WTC11 (cell line): ENCODE results near the gene SESTD1. TPM values are rescaled to one million over a fixed set of nuclear protein-coding genes. Genes with fewer than 3 reads are reported as not detected.

Experiments
- ATAC-seq: fragments of 200-7000 bp; cut with Tn5 transposase; 2 replicates; pipeline ENCODE4 v1.10.0; 2021; ENCODE audit warnings: mild to moderate bottlenecking, moderate library complexity
- CTCF ChIA-PET: fragments of 300-600 bp; sonication (Branson Sonifier 250); formaldehyde crosslinking; loops from one replicate; lab custom pipeline; 2021; ENCODE audit warnings: antibody characterized with exemption; lab: Charles Lee
- POLR2A ChIA-PET: fragments of 350-600 bp; sonication (Branson Sonifier 250); formaldehyde crosslinking; loops from one replicate; lab custom pipeline; 2021; ENCODE audit warnings: antibody characterized with exemption; lab: Charles Lee
- DNase-seq: peaks from one replicate; pipeline ENCODE4 v3.0.0; 2021; ENCODE audit warnings: low spot score
- H3K27ac Mint-ChIP-seq: 2 replicates; pipeline ENCODE4 v1.8.0; 2021; ENCODE audit warnings: mixed read lengths
- H3K27me3 Mint-ChIP-seq: 2 replicates; pipeline ENCODE4 v1.8.0; 2021; ENCODE audit warnings: low read depth, mild to moderate bottlenecking, moderate library complexity, mixed read lengths
- H3K36me3 Mint-ChIP-seq: 2 replicates; pipeline ENCODE4 v1.8.0; 2021; ENCODE audit warnings: mixed read lengths
- H3K4me1 Mint-ChIP-seq: 2 replicates; pipeline ENCODE4 v1.8.0; 2022; ENCODE audit warnings: mixed read lengths
- H3K4me3 Mint-ChIP-seq: 2 replicates; pipeline ENCODE4 v1.8.0; 2021; ENCODE audit warnings: mild to moderate bottlenecking, moderate library complexity, mixed read lengths
- H3K9me3 Mint-ChIP-seq: 2 replicates; pipeline ENCODE4 v1.8.0; 2021; ENCODE audit warnings: mixed read lengths
- AFF4 ChIP-seq: sonication (generic); formaldehyde crosslinking; IDR thresholded peaks from 2 replicates; pipeline ENCODE4 v1.8.1; 2023; ENCODE audit warnings: mild to moderate bottlenecking, missing genetic modification reagents, borderline replicate concordance
- ATF2 ChIP-seq: sonication (generic); formaldehyde crosslinking; IDR thresholded peaks from 2 replicates; pipeline ENCODE4 v1.8.1; 2022; ENCODE audit warnings: low read depth, missing genetic modification reagents, borderline replicate concordance
- CREB1 ChIP-seq: sonication (generic); formaldehyde crosslinking; IDR thresholded peaks from 2 replicates; pipeline ENCODE4 v1.8.0; 2023; ENCODE audit warnings: mild to moderate bottlenecking, missing genetic modification reagents
- GTF2I ChIP-seq: fragments of 250-450 bp; sonication (Bioruptor Pico); conservative IDR thresholded peaks from 2 replicates; pipeline ENCODE4 v1.4.0; 2021; ENCODE audit warnings: mild to moderate bottlenecking
- IRF1 ChIP-seq: sonication (generic); formaldehyde crosslinking; IDR thresholded peaks from 2 replicates; pipeline ENCODE4 v1.8.0; 2023; ENCODE audit warnings: missing genetic modification reagents
- NFYB ChIP-seq: sonication (generic); formaldehyde crosslinking; conservative IDR thresholded peaks from 2 replicates; pipeline ENCODE4 v1.8.0; 2022; ENCODE audit warnings: low read depth, missing genetic modification reagents
- NR1H2 ChIP-seq: sonication (generic); formaldehyde crosslinking; IDR thresholded peaks from 2 replicates; pipeline ENCODE4 v1.9.0; 2021; ENCODE audit warnings: mild to moderate bottlenecking, moderate library complexity, missing genetic modification reagents
- NR3C1 ChIP-seq: sonication (generic); formaldehyde crosslinking; conservative IDR thresholded peaks from 2 replicates; pipeline ENCODE4 v1.8.1; 2023; ENCODE audit warnings: low read depth, mild to moderate bottlenecking, missing genetic modification reagents
- RELA ChIP-seq: sonication (generic); formaldehyde crosslinking; IDR thresholded peaks from 2 replicates; pipeline ENCODE4 v1.8.1; 2022; ENCODE audit warnings: missing genetic modification reagents, mild to moderate bottlenecking, borderline replicate concordance
- STAT6 ChIP-seq: sonication (generic); formaldehyde crosslinking; conservative IDR thresholded peaks from 2 replicates; pipeline ENCODE4 v1.8.1; 2023; ENCODE audit warnings: mild to moderate bottlenecking, low read depth, missing genetic modification reagents, moderate library complexity
- USF1 ChIP-seq: sonication (generic); formaldehyde crosslinking; IDR thresholded peaks from 2 replicates; pipeline ENCODE4 v1.8.0; 2022; ENCODE audit warnings: mild to moderate bottlenecking, missing genetic modification reagents
- ZNF671 ChIP-seq: fragments of 250-450 bp; sonication (Bioruptor Pico); IDR thresholded peaks from 2 replicates; pipeline ENCODE4 v1.8.0; 2021; ENCODE audit warnings: mild to moderate bottlenecking
- total RNA-seq: library from RNA; stranded (reverse); gene quantifications from 3 replicates; pipeline ENCODE4 v1.2.3, GENCODE V29; 2021
- TF ChIP-seq, protein P1 (sequence below): fragments of 250-450 bp; sonication (Bioruptor Pico); IDR thresholded peaks from 2 replicates; pipeline ENCODE4 v1.9.0; 2021; ENCODE audit warnings: mild to moderate bottlenecking
- TF ChIP-seq, protein P2 (sequence below): fragments of 250-450 bp; sonication (Bioruptor Pico); IDR thresholded peaks from 2 replicates; pipeline ENCODE4 v1.9.0; 2021; ENCODE audit warnings: moderate library complexity, mild to moderate bottlenecking, inconsistent platforms, borderline replicate concordance
- TF ChIP-seq, protein P3 (sequence below): sonication (generic); formaldehyde crosslinking; IDR thresholded peaks from 2 replicates; pipeline ENCODE4 v1.8.1; 2023; ENCODE audit warnings: mild to moderate bottlenecking, missing genetic modification reagents
- TF ChIP-seq, protein P4 (sequence below): sonication (generic); formaldehyde crosslinking; IDR thresholded peaks from 2 replicates; pipeline ENCODE4 v1.8.0; 2022; ENCODE audit warnings: mild to moderate bottlenecking, missing genetic modification reagents
- TF ChIP-seq, protein P5 (sequence below): sonication (generic); formaldehyde crosslinking; IDR thresholded peaks from 2 replicates; pipeline ENCODE4 v1.8.1; 2022; ENCODE audit warnings: missing genetic modification reagents, borderline replicate concordance

SESTD1 gene
- total RNA-seq, 1 experiment from 2014 or later = 59.9 TPM

DNA sequence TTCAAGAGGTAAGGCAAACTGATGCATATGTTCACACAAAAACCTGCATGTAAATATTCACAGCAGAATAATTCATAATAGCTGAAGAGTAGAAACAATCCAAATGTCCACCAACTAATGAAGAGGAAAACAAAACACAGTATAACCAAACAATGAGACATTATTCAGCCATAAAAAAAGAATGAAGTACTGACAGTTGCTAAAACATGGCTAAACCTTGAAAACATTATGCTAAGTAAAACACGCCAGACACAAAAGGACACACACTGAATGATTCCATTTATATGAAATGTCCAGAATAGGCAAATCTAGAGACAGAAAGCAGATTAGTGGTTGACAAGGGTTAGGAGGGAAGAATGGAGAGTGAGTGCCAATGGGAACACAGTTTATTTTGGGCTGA, 86.9 kb downstream of the SESTD1 start (continued):
- TF ChIP-seq STAT6 (CRISPR knock-in tag) = no peak
- no peak for TF ChIP-seq RELA (CRISPR knock-in tag)

DNA sequence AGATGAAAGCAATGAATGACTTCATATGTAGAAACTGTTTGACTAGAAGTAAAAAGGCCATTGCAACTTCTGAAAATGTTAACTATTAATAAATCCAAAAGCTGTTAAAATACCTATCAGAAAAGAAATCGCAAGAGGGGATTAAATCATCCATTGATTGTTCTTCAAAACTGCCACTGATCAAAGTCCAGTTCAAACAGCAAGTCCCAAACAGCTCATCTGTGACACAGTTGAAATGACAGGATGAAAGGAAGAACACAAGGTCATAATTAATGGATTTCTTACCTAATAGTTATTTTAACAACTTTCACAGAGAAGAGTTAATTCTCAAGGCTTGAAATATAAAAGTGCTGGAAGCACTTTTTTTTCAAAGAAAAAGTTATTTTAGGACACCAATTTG, 90.4 kb downstream of the SESTD1 start:
- H3K4me3 Mint-ChIP-seq = no peak overlapping the region
- ChIA-PET POLR2A (no interaction called here), CTCF (interaction anchor here (1.0 kb wide), 1 partner anchor 9 kb away, joined by 3 read pairs; no protein-coding TSS in a partner anchor)
- no peak overlapping the region for H3K27ac Mint-ChIP-seq
- no peaks in the 10 kb centered on the region for H3K9me3 Mint-ChIP-seq
- TF ChIP-seq, protein P1, sequence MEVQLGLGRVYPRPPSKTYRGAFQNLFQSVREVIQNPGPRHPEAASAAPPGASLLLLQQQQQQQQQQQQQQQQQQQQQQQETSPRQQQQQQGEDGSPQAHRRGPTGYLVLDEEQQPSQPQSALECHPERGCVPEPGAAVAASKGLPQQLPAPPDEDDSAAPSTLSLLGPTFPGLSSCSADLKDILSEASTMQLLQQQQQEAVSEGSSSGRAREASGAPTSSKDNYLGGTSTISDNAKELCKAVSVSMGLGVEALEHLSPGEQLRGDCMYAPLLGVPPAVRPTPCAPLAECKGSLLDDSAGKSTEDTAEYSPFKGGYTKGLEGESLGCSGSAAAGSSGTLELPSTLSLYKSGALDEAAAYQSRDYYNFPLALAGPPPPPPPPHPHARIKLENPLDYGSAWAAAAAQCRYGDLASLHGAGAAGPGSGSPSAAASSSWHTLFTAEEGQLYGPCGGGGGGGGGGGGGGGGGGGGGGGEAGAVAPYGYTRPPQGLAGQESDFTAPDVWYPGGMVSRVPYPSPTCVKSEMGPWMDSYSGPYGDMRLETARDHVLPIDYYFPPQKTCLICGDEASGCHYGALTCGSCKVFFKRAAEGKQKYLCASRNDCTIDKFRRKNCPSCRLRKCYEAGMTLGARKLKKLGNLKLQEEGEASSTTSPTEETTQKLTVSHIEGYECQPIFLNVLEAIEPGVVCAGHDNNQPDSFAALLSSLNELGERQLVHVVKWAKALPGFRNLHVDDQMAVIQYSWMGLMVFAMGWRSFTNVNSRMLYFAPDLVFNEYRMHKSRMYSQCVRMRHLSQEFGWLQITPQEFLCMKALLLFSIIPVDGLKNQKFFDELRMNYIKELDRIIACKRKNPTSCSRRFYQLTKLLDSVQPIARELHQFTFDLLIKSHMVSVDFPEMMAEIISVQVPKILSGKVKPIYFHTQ (CRISPR knock-in tag) = no peak
- TF ChIP-seq, protein P2, sequence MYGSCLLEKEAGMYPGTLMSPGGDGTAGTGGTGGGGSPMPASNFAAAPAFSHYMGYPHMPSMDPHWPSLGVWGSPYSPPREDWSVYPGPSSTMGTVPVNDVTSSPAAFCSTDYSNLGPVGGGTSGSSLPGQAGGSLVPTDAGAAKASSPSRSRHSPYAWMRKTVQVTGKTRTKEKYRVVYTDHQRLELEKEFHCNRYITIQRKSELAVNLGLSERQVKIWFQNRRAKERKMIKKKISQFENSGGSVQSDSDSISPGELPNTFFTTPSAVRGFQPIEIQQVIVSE (CRISPR knock-in tag) = no peak
- TF ChIP-seq AFF4 (no peak), NR3C1 (CRISPR knock-in tag) (no peak), ZNF671 (no peak), NFYB (no peak), CREB1 (CRISPR knock-in tag) (no peak), NR1H2 (CRISPR knock-in tag) (no peak), ATF2 (no peak), USF1 (CRISPR knock-in tag) (no peak), GTF2I (CRISPR knock-in tag) (no peak), IRF1 (CRISPR knock-in tag) (no peak)
- TF ChIP-seq, protein P3, sequence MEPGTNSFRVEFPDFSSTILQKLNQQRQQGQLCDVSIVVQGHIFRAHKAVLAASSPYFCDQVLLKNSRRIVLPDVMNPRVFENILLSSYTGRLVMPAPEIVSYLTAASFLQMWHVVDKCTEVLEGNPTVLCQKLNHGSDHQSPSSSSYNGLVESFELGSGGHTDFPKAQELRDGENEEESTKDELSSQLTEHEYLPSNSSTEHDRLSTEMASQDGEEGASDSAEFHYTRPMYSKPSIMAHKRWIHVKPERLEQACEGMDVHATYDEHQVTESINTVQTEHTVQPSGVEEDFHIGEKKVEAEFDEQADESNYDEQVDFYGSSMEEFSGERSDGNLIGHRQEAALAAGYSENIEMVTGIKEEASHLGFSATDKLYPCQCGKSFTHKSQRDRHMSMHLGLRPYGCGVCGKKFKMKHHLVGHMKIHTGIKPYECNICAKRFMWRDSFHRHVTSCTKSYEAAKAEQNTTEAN (CRISPR knock-in tag) = no peak
- TF ChIP-seq, protein P4, sequence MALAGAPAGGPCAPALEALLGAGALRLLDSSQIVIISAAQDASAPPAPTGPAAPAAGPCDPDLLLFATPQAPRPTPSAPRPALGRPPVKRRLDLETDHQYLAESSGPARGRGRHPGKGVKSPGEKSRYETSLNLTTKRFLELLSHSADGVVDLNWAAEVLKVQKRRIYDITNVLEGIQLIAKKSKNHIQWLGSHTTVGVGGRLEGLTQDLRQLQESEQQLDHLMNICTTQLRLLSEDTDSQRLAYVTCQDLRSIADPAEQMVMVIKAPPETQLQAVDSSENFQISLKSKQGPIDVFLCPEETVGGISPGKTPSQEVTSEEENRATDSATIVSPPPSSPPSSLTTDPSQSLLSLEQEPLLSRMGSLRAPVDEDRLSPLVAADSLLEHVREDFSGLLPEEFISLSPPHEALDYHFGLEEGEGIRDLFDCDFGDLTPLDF = no peak
- TF ChIP-seq, protein P5, sequence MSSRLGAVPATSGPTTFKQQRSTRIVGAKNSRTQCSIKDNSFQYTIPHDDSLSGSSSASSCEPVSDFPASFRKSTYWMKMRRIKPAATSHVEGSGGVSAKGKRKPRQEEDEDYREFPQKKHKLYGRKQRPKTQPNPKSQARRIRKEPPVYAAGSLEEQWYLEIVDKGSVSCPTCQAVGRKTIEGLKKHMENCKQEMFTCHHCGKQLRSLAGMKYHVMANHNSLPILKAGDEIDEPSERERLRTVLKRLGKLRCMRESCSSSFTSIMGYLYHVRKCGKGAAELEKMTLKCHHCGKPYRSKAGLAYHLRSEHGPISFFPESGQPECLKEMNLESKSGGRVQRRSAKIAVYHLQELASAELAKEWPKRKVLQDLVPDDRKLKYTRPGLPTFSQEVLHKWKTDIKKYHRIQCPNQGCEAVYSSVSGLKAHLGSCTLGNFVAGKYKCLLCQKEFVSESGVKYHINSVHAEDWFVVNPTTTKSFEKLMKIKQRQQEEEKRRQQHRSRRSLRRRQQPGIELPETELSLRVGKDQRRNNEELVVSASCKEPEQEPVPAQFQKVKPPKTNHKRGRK (CRISPR knock-in tag) = no peak
- DNase-seq (no peak), ATAC-seq (no peak)
- peaks cover 30% of the 10 kb centered on the region for H3K4me1 Mint-ChIP-seq
- no peaks in the 10 kb centered on the region for H3K27me3 Mint-ChIP-seq
- H3K36me3 Mint-ChIP-seq = no peaks in the 10 kb centered on the region
